NCI-H2081 treated with DMSO at 0.1 percent for 48 hours (cell line): ENCODE data around the gene CLDN17.

Source experiments
- DNase-seq: peaks from one replicate; lab custom pipeline; 2025; lab: John Stamatoyannopoulos, UW

CLDN17 gene

GRCh38 chr21:30117631-30118030 lies 49.0 kb downstream of the CLDN17 start:
- no peak for DNase-seq

GRCh38 chr21:30116479-30116878 lies 50.1 kb downstream of the CLDN17 start:
- DNase-seq = no peak
